ENCODE data around the gene ARL15. TPM values are rescaled to one million over a fixed set of nuclear protein-coding genes. Genes with fewer than 3 reads are reported as not detected.

ARL15 gene
- polyA plus RNA-seq, 4 donors = 26.6 to 34.4 (median 32.2) TPM

DNA sequence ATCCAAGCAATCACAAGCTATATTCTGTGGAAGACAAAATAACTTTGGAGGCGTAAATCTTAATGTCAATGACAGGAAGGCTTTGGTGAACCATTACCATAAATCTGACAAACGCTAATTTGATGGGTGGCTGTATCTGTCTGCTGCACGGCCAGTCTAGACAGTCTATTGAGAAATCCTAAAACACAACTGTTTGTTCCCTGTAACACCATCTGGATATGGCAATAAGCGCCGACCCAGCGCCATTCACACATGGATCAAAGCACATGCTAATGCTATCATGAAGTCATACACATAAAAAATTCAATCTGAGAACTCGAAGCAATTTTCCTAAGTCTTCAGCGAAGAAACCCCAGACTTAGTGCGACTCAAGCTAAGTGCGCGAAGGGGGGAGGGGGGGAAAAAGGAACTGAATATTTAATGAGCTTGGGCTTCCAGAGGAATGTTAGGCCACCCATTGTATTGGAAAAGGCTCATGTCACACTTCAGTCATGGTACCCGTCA, 95.1 kb downstream of the ARL15 start:
- DNase-seq (ENCODE audit: low read depth in 4 of 4, low spot score in 2 of 4) = no peak

DNA sequence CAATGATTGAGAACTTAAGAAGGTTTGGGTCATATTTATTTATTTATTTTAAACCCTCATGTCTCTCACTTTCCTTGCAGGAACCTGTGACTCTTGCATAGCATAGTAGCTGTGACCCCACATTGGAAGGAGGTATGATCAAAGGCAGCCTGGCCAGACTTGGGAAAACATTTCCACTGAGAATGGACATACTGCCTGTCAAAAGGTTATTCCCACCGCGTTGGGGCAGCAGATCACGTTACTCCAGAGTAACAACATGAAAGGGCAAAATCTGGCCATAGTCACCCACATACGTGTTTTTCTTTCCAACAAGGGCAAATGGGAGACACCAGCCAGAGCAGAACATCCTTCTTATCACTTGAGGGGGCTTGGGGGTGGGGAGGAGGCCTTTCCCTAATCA, 95.7 kb downstream of the ARL15 start:
- no peak for DNase-seq (ENCODE audit: low read depth in 4 of 4, low spot score in 2 of 4)

DNA sequence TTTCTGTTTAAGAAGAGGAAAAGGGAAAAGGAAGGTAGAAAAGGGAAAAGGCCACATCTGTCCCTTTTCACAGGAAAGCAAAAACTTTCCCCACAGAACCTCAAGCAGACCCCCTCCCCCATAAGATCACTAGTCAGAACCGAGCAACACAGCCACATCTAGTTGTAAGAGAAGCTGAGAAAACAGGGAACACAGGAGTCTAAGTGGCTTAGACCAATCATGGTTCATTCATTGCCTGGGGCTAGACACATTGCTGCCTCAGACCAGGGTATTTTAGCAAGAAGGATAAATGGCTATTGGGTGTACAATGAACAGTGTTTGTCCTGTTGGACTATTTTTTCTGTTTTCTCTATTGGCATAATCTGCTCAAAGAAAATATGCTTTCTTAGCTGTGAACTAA, 98.0 kb downstream of the ARL15 start:
- no peak for DNase-seq (ENCODE audit: low read depth in 4 of 4, low spot score in 2 of 4)

DNA sequence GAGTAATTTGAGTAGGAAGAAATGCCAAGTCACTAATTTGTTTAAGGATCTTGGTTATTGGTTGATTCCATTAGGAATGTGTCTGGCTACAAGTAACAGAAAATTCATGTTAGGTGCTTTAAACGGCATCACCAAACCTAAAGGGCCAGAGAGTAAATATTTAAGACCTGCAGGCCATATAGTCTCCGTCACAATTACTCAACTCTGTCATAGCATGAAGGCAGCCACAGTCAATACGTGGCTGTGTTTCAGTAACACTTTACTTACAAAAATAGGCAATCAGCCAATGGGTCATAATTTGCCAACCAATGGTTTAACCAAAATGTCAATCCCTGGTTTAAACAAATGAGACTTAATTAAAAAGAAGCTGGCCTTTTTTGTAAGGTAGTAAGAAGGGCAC, 98.5 kb downstream of the ARL15 start:
- DNase-seq (ENCODE audit: low read depth in 4 of 4, low spot score in 2 of 4) = no peak

DNA sequence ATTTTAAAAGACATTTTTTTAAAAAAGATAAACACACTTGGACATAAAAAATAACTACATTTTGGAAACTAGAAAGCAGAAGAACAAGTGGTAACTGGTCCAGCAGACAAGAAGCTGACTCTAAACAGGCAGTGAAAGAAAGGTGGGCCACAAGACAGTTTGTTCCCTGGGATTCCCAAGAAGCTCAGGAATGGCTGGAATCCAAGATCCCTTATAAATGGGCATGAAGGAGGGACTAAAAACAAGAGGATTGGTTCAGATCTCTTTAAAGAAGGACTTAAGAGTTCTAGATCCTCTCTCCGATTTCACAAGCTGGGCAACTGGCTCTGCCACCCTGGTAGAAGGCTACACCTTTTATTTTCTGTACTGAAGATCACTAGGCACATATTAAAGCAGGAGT, 102.8 kb downstream of the ARL15 start:
- DNase-seq (ENCODE audit: low read depth in 4 of 4, low spot score in 2 of 4) = no peak

DNA sequence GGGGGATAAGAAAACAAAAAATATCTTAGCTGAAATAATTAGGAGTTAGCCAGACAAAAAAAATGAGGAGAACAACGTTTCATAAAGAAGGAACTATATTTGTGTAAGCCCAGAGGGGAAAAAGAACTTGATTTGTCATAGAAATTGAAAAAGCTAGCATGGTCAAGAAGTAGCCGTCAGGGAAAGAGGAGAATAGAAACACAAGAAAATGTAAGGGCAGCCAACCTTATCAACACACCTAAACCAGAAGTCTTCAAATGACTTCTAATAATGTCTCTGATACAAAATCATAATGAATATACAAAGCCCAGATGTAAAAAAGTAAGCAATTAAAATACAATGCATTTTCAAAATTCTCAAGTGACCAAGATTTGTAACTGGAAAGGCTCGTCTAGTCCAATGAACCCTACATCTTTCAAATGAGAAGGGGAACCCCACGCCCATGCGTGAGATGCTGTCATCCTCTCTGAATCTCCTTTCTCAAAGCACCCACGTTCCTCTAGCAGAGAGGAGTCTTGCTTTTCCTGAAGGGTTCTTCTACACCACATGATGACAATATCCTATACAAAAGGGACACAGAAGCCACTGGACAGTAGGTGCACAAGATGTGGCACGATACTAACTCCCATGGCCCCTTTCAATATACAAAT, 103.7 kb downstream of the ARL15 start:
- DNase-seq (ENCODE audit: low read depth in 4 of 4, low spot score in 2 of 4) = no peak

DNA sequence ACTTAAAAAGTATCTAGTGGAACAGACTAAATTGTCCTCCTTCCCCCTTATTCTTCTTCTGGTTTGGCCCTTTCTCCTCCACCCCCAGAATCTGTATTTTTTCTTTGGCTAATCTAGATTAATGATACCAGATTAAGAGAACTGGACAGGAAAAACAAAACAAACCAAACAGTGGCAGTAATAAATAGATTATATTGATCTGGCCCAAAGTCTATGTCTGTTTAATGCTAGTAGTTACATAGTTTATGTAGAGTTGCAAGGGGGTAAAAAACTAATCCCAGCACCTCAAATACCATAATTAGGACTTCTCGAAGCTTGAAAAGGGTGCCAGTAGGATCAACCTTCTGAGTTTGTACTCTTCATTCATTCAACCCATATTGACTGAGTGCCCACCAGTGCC, 104.5 kb downstream of the ARL15 start:
- no peak for DNase-seq (ENCODE audit: low read depth in 4 of 4, low spot score in 2 of 4)

DNA sequence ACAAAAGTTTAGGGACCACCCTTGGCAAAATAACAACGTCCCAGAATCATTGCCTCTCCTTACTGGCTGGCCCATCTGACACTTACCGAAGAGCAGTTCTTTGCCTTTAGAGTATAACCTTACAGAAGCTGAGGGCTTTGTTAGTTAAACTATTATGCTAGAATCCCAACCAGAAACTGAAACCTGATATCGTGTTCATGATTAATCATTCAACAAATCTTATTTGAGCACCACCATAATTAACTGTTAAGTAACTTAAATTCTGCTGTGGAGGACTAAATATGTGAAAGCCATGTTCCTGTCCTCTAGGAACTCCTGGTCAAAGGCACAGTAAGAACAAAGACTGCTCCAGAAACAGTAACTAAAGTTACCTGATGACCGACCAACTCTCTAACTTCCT, 104.9 kb downstream of the ARL15 start:
- DNase-seq (ENCODE audit: low read depth in 4 of 4, low spot score in 2 of 4) = no peak

DNA sequence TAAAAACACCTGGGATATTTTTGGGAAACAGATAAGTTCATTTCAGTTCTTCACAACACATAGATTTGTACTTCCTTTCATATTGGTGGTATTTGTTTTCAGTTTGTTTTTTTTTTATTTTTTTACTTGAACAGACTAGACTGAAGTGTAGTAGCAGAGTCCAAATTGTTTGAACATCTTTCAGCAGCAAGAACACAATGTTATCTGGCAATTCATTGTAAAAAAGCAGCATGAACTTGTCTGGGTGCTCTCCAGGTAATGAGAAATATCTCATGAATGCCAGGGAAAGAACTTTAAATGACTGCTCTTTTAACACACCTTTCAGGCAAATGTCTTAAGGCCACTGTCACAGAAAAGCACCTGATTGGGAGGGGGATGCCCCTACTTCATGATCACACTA, 113.4 kb downstream of the ARL15 start:
- no peak for DNase-seq (ENCODE audit: low read depth in 4 of 4, low spot score in 2 of 4)

DNA sequence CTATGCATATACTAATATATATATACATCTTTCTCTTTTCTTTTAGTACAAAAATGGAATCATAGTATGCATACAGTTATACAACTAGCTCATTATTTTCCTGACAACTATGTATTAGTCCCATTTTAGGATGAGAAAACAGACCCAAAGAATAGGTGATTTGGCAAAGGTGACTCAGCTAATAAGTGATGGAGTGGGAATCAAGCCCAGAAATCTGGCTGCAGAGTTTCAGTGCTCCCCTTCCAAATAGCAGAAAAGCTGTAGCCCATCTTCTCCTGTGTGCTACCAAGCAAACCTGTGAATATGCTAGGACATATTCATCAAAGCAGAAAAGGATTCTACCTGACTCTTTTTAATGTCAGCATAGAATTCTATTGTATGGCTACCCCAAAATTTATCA, 114.7 kb downstream of the ARL15 start:
- DNase-seq (ENCODE audit: low read depth in 4 of 4, low spot score in 2 of 4) = no peak

DNA sequence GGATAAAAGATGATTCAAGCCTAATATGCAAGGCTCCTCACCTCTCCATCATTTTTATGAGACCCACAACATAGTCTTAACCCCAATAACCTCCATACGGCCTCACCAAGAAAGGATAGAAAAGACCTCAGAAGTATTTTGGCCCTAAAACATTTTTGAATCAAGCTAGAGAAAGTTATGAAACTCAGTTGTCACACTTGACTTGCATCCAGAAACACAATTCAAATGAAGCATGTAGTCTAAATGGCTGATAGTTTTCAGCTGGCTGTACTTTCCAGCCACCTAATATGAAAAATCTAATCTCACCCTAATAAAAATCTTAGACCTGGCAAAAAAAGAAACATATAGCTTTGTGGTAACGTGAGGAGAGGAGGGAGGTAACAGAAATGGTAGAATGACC, 116.1 kb downstream of the ARL15 start:
- no peak for DNase-seq (ENCODE audit: low read depth in 4 of 4, low spot score in 2 of 4)

DNA sequence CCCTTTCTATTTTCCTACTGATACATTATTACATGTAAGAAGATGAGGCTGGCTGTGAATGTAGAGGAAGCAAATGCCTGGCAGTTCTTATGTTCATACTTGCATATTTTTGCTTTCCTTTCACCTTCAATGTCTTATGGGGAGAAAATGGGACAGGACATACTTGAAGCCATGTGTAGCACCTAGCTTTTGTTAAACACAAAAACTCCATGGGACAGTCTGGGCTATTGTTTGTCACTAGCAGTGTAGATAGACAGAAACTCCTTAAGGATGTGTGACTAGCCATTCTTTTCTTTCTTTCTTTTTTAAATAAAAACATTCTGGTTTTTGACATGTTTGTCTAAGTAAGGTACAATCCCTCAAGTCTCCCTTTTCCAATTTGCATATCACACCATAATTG, 122.7 kb downstream of the ARL15 start:
- no peak for DNase-seq (ENCODE audit: low read depth in 4 of 4, low spot score in 2 of 4)

DNA sequence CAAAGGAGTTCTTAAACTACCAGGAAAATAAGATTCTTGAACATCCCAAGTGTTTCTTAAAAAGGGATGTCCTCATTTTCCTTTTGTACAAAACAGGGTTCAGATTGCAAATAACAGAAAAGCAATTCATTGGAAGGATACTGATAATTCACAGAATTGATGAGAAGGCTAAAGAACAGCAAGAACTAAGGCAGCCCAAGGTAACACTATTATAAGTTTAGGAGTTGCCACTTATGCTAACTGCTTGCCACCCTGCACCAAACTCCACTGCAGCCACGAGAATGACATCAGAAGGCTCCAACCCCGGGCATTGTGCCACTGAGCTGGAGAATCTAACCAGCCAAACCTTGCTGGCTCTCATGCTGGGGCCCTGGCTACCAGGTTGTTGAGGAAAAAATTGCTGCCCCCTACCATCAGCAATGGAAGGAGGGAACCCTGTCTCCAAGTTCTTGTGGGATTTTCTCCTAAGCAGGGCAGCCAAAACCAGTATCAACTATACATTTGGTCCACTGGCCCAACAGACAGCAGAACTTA, 123.4 kb downstream of the ARL15 start:
- DNase-seq (ENCODE audit: low read depth in 4 of 4, low spot score in 2 of 4) = no peak

DNA sequence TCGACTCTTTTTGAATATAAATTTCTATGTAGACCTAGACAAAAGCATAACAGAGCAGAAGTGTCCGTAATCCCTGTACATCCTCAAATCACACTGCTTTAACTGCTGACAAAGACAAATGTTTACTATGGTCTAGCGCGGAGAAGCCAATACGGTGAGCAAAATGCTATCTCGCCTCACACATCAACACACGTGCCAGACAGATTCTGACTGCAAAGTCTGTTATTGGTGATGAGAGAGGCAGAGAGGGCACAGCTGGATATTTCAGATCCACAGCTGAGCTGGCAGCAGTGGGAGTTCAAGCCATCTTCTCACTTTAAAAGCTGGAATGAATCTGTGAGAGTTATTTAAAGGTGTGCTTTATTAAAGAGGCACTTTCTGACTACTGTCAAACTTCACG, 124.3 kb downstream of the ARL15 start:
- no peak for DNase-seq (ENCODE audit: low read depth in 4 of 4, low spot score in 2 of 4)

DNA sequence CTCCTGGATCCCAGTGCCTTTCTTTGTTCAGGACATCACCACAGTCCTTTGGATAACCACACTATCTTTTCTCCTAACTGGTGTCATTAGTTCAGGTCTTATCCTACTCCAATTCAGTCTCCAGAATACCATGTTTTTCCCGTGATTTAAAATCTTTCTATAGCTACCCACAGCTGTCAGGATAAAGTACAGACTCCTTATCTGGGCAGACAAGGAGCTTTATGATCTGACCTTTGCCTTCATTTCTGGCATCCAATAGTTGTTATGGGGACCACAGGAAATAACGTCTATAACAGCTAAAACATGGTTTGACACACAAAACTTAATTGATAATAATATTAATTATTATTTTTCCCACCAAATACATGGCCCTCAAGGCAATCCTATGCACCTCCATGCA, 125.6 kb downstream of the ARL15 start:
- no peak for DNase-seq (ENCODE audit: low read depth in 4 of 4, low spot score in 2 of 4)

DNA sequence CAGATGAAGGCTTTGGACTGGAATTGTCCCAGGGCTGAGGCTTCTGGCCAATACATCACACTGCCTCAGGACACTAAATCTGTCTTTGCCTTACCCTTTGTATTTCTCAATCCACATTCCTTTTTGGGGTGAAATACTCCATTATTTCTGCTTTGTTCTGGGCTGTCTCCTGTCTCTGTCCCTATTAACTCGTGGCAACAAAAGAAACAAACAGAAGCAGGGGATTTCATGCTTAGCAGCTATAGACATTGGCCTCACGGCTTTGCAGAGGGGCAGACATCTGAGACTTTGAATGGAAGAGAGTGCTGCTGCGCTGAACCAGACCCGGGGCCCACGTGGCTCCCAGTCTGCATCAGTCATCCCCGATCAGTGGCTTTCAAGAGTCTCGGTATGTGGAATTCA, 129.7 kb downstream of the ARL15 start:
- no peak for DNase-seq (ENCODE audit: low read depth in 4 of 4, low spot score in 2 of 4)

DNA sequence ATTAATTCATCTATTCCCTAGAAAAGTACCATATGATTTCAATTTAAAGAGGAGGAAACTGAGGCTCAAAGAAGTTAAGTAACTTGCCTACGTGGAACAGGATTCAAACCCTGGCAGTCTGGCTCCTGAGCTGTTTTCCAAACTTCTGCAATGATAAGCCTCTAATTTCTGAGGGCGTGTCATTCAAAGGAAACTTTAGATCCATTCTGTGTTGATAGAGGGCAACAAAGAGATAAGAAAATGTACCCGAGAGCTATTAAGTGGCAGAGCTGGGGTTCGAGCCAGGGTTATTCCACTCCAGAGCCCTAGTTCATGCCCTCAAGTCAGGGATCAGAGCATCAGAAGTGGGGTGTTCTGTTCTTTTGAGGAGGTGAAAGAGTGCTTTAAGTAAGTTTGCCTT, 131.4 kb downstream of the ARL15 start:
- DNase-seq (ENCODE audit: low read depth in 4 of 4, low spot score in 2 of 4) = no peak

DNA sequence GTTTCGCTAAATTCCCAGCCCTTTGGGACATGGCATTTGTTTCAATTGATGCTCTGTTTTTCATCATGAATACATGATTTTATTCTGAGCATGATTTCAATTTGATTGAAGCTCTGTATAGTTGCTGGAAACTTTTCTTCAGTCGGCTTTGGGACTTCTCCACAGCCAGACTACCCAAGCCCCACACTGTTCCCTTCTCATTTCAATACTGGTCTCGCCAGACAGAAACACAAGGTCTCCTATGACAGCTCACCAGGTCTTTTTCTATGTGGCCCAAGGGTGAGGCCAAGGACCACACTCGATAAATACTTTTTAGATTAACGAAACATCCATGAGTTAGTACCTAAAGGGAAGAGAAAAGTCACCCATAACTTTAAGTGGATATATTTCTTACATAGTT, 132.2 kb downstream of the ARL15 start:
- no peak for DNase-seq (ENCODE audit: low read depth in 4 of 4, low spot score in 2 of 4)

DNA sequence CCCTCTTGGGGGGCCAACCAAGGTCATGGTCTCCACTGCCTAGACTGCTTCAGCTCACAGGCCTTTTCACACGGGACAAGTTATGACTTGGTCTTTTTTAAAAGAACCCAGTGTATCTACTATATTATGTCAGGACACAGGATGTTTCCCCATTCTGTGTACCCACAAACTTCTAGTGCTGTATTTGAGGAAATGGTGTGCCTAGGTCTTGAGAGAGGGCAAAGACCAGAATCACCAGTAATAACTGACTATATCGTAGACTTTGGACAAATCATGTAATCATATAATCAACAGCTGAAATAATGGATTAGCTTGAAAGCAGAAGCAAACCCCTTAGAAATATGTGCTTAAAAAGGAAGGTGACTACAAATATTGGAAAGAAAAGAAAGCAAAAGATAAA, 133.3 kb downstream of the ARL15 start:
- DNase-seq (ENCODE audit: low read depth in 4 of 4, low spot score in 2 of 4) = no peak

DNA sequence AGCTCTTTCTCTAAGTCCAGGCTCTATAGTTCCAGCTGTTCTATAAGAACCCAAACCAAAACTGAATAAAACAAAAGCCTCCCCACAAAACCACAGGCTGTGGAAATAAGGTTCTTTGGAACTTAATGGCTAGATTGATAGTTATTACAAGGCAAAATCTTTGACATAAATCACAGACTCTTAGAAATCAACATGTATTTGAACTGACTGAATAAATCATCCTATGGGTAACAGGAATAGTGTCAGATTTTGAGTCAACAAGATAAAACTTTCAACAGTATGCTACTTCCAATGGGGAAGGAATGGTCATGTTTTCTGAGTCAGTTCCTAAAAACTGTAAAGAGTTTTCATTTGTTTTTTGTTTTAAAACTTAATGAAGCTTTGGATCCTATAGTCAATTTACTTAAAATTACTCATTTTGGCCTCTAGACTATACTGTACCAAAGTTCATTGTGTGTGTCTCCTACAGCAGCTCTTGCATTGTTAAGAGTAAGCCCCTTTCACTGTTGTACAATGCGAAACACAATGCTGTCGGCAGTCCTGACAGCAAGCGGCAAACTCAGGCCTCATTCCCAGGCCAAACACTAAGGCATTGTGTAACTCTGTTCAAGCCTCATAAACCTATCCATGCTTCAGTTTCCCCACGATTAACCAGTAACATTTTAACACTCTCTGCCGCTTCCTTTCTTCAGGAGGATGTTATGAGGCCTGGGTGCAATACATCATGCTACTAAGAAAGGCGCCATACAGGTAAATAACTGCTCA, 134.1 kb downstream of the ARL15 start:
- peak in 1 of 4 donors; percentile 38 for DNase-seq (ENCODE audit: low read depth in 4 of 4, low spot score in 2 of 4)

DNA sequence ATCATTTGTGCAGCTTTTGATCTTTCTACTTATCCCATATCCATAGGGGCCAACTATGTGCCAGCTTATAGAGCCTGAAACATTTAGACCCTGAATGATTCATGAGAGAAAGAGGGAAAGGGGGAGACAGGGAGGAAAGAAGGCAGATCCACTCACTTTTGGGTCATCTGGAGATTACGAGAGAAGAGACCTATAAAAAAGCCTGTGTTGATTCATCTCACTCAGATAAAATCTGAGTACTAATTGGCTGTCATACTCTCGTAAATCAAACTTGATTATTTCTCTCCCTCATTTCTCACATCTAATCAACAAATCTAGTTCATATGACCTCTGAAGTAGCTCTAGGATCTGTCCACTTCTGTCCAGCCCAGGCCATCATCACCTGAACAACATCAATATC, 137.1 kb downstream of the ARL15 start:
- no peak for DNase-seq (ENCODE audit: low read depth in 4 of 4, low spot score in 2 of 4)
